ENCODE data around the gene NUDCD2. TPM values are rescaled to one million over a fixed set of nuclear protein-coding genes. Genes with fewer than 3 reads are reported as not detected.

The NUDCD2 gene
- polyA plus RNA-seq, 1 of the 3 experiments (the other 2 are of a cell fraction), result 7.8 TPM

- Histone ChIP-seq H3K9me2 (no peaks in the 10 kb centered on the region), H2AFZ (ENCODE audit: low read depth) (peak overlapping the region; percentile 49), H3K4me1 (ENCODE audit: control insufficient read depth in 1 of 2, insufficient read depth in 2 of 2, low read depth in 1 of 2, low read length in 1 of 2) (peaks cover 2 to 11% of the 10 kb centered on the region in 2 experiments), H3F3A (replicated peaks; ENCODE audit: insufficient read depth) (peaks cover 17% of the 10 kb centered on the region), H3K4me3 (ENCODE audit: low read depth in 2 of 2, low read length in 1 of 2) (no peak overlapping the region), H4K20me1 (ENCODE audit: insufficient read depth) (no peaks in the 10 kb centered on the region), H3K9me3 (no peaks in the 10 kb centered on the region), H3K79me2 (ENCODE audit: insufficient read depth) (no peaks in the 10 kb centered on the region), H3K36me3 (replicated peaks in 1 of 2; ENCODE audit: control insufficient read depth in 1 of 2, insufficient read depth in 2 of 2, low read length in 1 of 2) (peaks cover 32 to 54% of the 10 kb centered on the region in 2 experiments), H3K27ac (ENCODE audit: low read depth in 2 of 2, low read length in 1 of 2) (peak overlapping the region; percentile 45 to 47; a peak in 3 of 4 replicates), H3K27me3 (ENCODE audit: insufficient read depth) (no peaks in the 10 kb centered on the region), H3K4me2 (peak overlapping the region; percentile 51; the same call in 1 of the 2 replicates), H3K9ac (no peak overlapping the region)
- ChIA-PET POLR2A (no interaction called here), CTCF (no interaction called here)
- 89% methylated on average over 1 of the region's 1 CpG for WGBS (ENCODE audit: low lambda C conversion rate)
- no peak for DNase-seq
- TF ChIP-seq SMC3 (IDR thresholded peaks at IDR 0.05; ENCODE audit: low read depth, low read length) (no peak), TCF12 (IDR thresholded peaks at IDR 0.05) (no peak), RAD21 (IDR thresholded peaks at IDR 0.05; ENCODE audit: low read length) (no peak), RFX5 (IDR thresholded peaks at IDR 0.05; ENCODE audit: low read length) (no peak), FOSL2 (IDR thresholded peaks at IDR 0.05; ENCODE audit: borderline replicate concordance, low read depth) (no peak), YY1 (IDR thresholded peaks at IDR 0.05; ENCODE audit: low read depth) (no peak), CHD2 (IDR thresholded peaks at IDR 0.05; ENCODE audit: low read length, partially characterized antibody) (no peak), SIN3A (IDR thresholded peaks at IDR 0.05; ENCODE audit: borderline replicate concordance, low read depth, low read length) (no peak), ELF1 (IDR thresholded peaks at IDR 0.05) (no peak), FOXM1 (IDR thresholded peaks at IDR 0.05; ENCODE audit: low read depth) (no peak), JUND (IDR thresholded peaks at IDR 0.05) (no peak), MEF2A (IDR thresholded peaks at IDR 0.05; ENCODE audit: borderline replicate concordance, low read depth) (no peak), GABPA (IDR thresholded peaks at IDR 0.05; ENCODE audit: low read depth) (no peak), USF1 (IDR thresholded peaks at IDR 0.05; ENCODE audit: borderline replicate concordance, low read depth) (no peak), TAF1 (IDR thresholded peaks at IDR 0.05; ENCODE audit: borderline replicate concordance, low read depth, low read length) (no peak), GATA2 (CRISPR knock-in tag; IDR thresholded peaks at IDR 0.05) (no peak), TEAD4 (IDR thresholded peaks at IDR 0.05; ENCODE audit: borderline replicate concordance, insufficient read depth) (no peak)
- TF ChIP-seq, protein P1, sequence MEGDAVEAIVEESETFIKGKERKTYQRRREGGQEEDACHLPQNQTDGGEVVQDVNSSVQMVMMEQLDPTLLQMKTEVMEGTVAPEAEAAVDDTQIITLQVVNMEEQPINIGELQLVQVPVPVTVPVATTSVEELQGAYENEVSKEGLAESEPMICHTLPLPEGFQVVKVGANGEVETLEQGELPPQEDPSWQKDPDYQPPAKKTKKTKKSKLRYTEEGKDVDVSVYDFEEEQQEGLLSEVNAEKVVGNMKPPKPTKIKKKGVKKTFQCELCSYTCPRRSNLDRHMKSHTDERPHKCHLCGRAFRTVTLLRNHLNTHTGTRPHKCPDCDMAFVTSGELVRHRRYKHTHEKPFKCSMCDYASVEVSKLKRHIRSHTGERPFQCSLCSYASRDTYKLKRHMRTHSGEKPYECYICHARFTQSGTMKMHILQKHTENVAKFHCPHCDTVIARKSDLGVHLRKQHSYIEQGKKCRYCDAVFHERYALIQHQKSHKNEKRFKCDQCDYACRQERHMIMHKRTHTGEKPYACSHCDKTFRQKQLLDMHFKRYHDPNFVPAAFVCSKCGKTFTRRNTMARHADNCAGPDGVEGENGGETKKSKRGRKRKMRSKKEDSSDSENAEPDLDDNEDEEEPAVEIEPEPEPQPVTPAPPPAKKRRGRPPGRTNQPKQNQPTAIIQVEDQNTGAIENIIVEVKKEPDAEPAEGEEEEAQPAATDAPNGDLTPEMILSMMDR (IDR thresholded peaks at IDR 0.05), result no peak
- TF ChIP-seq, protein P2, sequence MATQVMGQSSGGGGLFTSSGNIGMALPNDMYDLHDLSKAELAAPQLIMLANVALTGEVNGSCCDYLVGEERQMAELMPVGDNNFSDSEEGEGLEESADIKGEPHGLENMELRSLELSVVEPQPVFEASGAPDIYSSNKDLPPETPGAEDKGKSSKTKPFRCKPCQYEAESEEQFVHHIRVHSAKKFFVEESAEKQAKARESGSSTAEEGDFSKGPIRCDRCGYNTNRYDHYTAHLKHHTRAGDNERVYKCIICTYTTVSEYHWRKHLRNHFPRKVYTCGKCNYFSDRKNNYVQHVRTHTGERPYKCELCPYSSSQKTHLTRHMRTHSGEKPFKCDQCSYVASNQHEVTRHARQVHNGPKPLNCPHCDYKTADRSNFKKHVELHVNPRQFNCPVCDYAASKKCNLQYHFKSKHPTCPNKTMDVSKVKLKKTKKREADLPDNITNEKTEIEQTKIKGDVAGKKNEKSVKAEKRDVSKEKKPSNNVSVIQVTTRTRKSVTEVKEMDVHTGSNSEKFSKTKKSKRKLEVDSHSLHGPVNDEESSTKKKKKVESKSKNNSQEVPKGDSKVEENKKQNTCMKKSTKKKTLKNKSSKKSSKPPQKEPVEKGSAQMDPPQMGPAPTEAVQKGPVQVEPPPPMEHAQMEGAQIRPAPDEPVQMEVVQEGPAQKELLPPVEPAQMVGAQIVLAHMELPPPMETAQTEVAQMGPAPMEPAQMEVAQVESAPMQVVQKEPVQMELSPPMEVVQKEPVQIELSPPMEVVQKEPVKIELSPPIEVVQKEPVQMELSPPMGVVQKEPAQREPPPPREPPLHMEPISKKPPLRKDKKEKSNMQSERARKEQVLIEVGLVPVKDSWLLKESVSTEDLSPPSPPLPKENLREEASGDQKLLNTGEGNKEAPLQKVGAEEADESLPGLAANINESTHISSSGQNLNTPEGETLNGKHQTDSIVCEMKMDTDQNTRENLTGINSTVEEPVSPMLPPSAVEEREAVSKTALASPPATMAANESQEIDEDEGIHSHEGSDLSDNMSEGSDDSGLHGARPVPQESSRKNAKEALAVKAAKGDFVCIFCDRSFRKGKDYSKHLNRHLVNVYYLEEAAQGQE (IDR thresholded peaks at IDR 0.05; ENCODE audit: low read depth, low read length), result no peak
- TF ChIP-seq, protein P3, sequence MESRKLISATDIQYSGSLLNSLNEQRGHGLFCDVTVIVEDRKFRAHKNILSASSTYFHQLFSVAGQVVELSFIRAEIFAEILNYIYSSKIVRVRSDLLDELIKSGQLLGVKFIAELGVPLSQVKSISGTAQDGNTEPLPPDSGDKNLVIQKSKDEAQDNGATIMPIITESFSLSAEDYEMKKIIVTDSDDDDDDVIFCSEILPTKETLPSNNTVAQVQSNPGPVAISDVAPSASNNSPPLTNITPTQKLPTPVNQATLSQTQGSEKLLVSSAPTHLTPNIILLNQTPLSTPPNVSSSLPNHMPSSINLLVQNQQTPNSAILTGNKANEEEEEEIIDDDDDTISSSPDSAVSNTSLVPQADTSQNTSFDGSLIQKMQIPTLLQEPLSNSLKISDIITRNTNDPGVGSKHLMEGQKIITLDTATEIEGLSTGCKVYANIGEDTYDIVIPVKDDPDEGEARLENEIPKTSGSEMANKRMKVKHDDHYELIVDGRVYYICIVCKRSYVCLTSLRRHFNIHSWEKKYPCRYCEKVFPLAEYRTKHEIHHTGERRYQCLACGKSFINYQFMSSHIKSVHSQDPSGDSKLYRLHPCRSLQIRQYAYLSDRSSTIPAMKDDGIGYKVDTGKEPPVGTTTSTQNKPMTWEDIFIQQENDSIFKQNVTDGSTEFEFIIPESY (IDR thresholded peaks at IDR 0.05; ENCODE audit: borderline replicate concordance, low read depth), result no peak
These were observed 19.0 kb upstream of the NUDCD2 start for GRCh38 chr5:163478982-163479271.
